HCT116 (cell line): Measurements from ENCODE around the gene OR2H1.

Experiments
- POLR2AphosphoS5 ChIP-seq: IDR thresholded peaks from 2 replicates; pipeline ENCODE4 v1.6.1; 2011; ENCODE audit warnings: mild to moderate bottlenecking, low read depth, low read length, moderate library complexity
- RAD21 ChIP-seq: IDR thresholded peaks from 2 replicates; pipeline ENCODE4 v1.6.1; 2012; ENCODE audit warnings: low read depth, mild to moderate bottlenecking
- ZNF274 ChIP-seq: fragments of 200-500 bp; sonication (Bioruptor generic); IDR thresholded peaks from 2 replicates; pipeline ENCODE4 v1.6.1; 2014; ENCODE audit warnings: mild to moderate bottlenecking, low read depth, low read length, inconsistent platforms

GRCh38 chr6:29494131-29494530 lies 37.2 kb downstream of the OR2H1 start:
- no peak for TF ChIP-seq ZNF274
- TF ChIP-seq RAD21: no peak
- TF ChIP-seq POLR2AphosphoS5: no peak
